WTC11 (cell line): ENCODE results near the gene GLOD4. TPM values are rescaled to one million over a fixed set of nuclear protein-coding genes. Genes with fewer than 3 reads are reported as not detected.

Experiments
- ATAC-seq: fragments of 200-7000 bp; cut with Tn5 transposase; 2 replicates; pipeline ENCODE4 v1.10.0; 2021; ENCODE audit warnings: mild to moderate bottlenecking, moderate library complexity
- CTCF ChIA-PET: fragments of 300-600 bp; sonication (Branson Sonifier 250); formaldehyde crosslinking; loops from one replicate; lab custom pipeline; 2021; ENCODE audit warnings: antibody characterized with exemption; lab: Charles Lee
- POLR2A ChIA-PET: fragments of 350-600 bp; sonication (Branson Sonifier 250); formaldehyde crosslinking; loops from one replicate; lab custom pipeline; 2021; ENCODE audit warnings: antibody characterized with exemption; lab: Charles Lee
- DNase-seq: peaks from one replicate; pipeline ENCODE4 v3.0.0; 2021; ENCODE audit warnings: low spot score
- H3K27ac Mint-ChIP-seq: 2 replicates; pipeline ENCODE4 v1.8.0; 2021; ENCODE audit warnings: mixed read lengths
- H3K27me3 Mint-ChIP-seq: 2 replicates; pipeline ENCODE4 v1.8.0; 2021; ENCODE audit warnings: low read depth, mild to moderate bottlenecking, moderate library complexity, mixed read lengths
- H3K36me3 Mint-ChIP-seq: 2 replicates; pipeline ENCODE4 v1.8.0; 2021; ENCODE audit warnings: mixed read lengths
- H3K4me1 Mint-ChIP-seq: 2 replicates; pipeline ENCODE4 v1.8.0; 2022; ENCODE audit warnings: mixed read lengths
- H3K4me3 Mint-ChIP-seq: 2 replicates; pipeline ENCODE4 v1.8.0; 2021; ENCODE audit warnings: mild to moderate bottlenecking, moderate library complexity, mixed read lengths
- H3K9me3 Mint-ChIP-seq: 2 replicates; pipeline ENCODE4 v1.8.0; 2021; ENCODE audit warnings: mixed read lengths
- AFF4 ChIP-seq: sonication (generic); formaldehyde crosslinking; IDR thresholded peaks from 2 replicates; pipeline ENCODE4 v1.8.1; 2023; ENCODE audit warnings: mild to moderate bottlenecking, missing genetic modification reagents, borderline replicate concordance
- AR ChIP-seq: fragments of 250-450 bp; sonication (Bioruptor Pico); IDR thresholded peaks from 2 replicates; pipeline ENCODE4 v1.9.0; 2021; ENCODE audit warnings: mild to moderate bottlenecking
- ATF2 ChIP-seq: sonication (generic); formaldehyde crosslinking; IDR thresholded peaks from 2 replicates; pipeline ENCODE4 v1.8.1; 2022; ENCODE audit warnings: low read depth, missing genetic modification reagents, borderline replicate concordance
- ATF3 ChIP-seq: sonication (generic); formaldehyde crosslinking; conservative IDR thresholded peaks from 2 replicates; pipeline ENCODE4 v1.8.1; 2022; ENCODE audit warnings: mild to moderate bottlenecking, missing genetic modification reagents
- CREB1 ChIP-seq: sonication (generic); formaldehyde crosslinking; IDR thresholded peaks from 2 replicates; pipeline ENCODE4 v1.8.0; 2023; ENCODE audit warnings: mild to moderate bottlenecking, missing genetic modification reagents
- E2F5 ChIP-seq: sonication (generic); formaldehyde crosslinking; IDR thresholded peaks from 2 replicates; pipeline ENCODE4 v1.8.1; 2022; ENCODE audit warnings: mild to moderate bottlenecking, moderate library complexity, missing genetic modification reagents
- ESRRA ChIP-seq: sonication (generic); formaldehyde crosslinking; IDR thresholded peaks from 2 replicates; pipeline ENCODE4 v1.8.1; 2022; ENCODE audit warnings: mild to moderate bottlenecking, missing genetic modification reagents, borderline replicate concordance
- HMGXB4 ChIP-seq: sonication (generic); formaldehyde crosslinking; IDR thresholded peaks from 2 replicates; pipeline ENCODE4 v1.8.1; 2023; ENCODE audit warnings: mild to moderate bottlenecking, moderate library complexity, missing genetic modification reagents
- MYBL2 ChIP-seq: sonication (generic); formaldehyde crosslinking; IDR thresholded peaks from 2 replicates; pipeline ENCODE4 v1.8.1; 2023; ENCODE audit warnings: mild to moderate bottlenecking, moderate library complexity, missing genetic modification reagents
- NFE2L1 ChIP-seq: sonication (generic); formaldehyde crosslinking; IDR thresholded peaks from 2 replicates; pipeline ENCODE4 v1.8.1; 2023; ENCODE audit warnings: missing genetic modification reagents
- PREB ChIP-seq: sonication (generic); formaldehyde crosslinking; IDR thresholded peaks from 2 replicates; pipeline ENCODE4 v1.8.1; 2022; ENCODE audit warnings: mild to moderate bottlenecking, missing genetic modification reagents, moderate library complexity, borderline replicate concordance
- STAT6 ChIP-seq: sonication (generic); formaldehyde crosslinking; conservative IDR thresholded peaks from 2 replicates; pipeline ENCODE4 v1.8.1; 2023; ENCODE audit warnings: mild to moderate bottlenecking, low read depth, missing genetic modification reagents, moderate library complexity
- TEAD1 ChIP-seq: sonication (generic); formaldehyde crosslinking; IDR thresholded peaks from 2 replicates; pipeline ENCODE4 v1.8.0; 2022; ENCODE audit warnings: mild to moderate bottlenecking, missing genetic modification reagents
- TP53 ChIP-seq: sonication (generic); formaldehyde crosslinking; IDR thresholded peaks from 2 replicates; pipeline ENCODE4 v1.8.1; 2023; ENCODE audit warnings: mild to moderate bottlenecking, missing genetic modification reagents
- USF1 ChIP-seq: sonication (generic); formaldehyde crosslinking; IDR thresholded peaks from 2 replicates; pipeline ENCODE4 v1.8.0; 2022; ENCODE audit warnings: mild to moderate bottlenecking, missing genetic modification reagents
- ZNF232 ChIP-seq: sonication (generic); formaldehyde crosslinking; IDR thresholded peaks from 2 replicates; pipeline ENCODE4 v1.8.0; 2022; ENCODE audit warnings: mild to moderate bottlenecking, missing genetic modification reagents
- total RNA-seq: library from RNA; stranded (reverse); gene quantifications from 3 replicates; pipeline ENCODE4 v1.2.3, GENCODE V29; 2021

The GLOD4 gene
- total RNA-seq, 1 experiment from 2014 or later: 69.0 TPM

- TF ChIP-seq PREB (CRISPR knock-in tag) (no peak), USF1 (no peak), AR (CRISPR knock-in tag) (no peak), ESRRA (CRISPR knock-in tag) (no peak), TP53 (no peak), STAT6 (CRISPR knock-in tag) (no peak), TEAD1 (CRISPR knock-in tag) (no peak), ZNF232 (CRISPR knock-in tag) (no peak), E2F5 (CRISPR knock-in tag) (no peak)
Measured at GRCh38 chr17:796609-797008, 14.5 kb upstream of the GLOD4 start (continued).

GRCh38 chr17:795721-796120 lies 13.6 kb upstream of the GLOD4 start:
- TF ChIP-seq ATF3 (CRISPR knock-in tag) (no peak), NFE2L1 (CRISPR knock-in tag) (no peak), MYBL2 (no peak)
- H3K9me3 Mint-ChIP-seq: no peaks in the 10 kb centered on the region
- no peaks in the 10 kb centered on the region for H3K27me3 Mint-ChIP-seq
- POLR2A ChIA-PET: interaction anchor here (1.2 to 1.9 kb wide), 3 partner anchors 183 to 201 kb away, joined by 3 to 14 read pairs (median 4); partner anchors contain the start of genes NXN and TIMM22
- DNase-seq (no peak), ATAC-seq (no peak)
- H3K27ac Mint-ChIP-seq: no peak overlapping the region
- CTCF ChIA-PET: interaction anchor here (0.7 to 10.3 kb wide), 13 partner anchors 8 to 261 kb away, joined by 3 to 190 read pairs (median 5); partner anchors contain the start of genes NXN and TIMM22
- peaks cover 27% of the 10 kb centered on the region for H3K36me3 Mint-ChIP-seq
- H3K4me3 Mint-ChIP-seq: no peak overlapping the region
- peaks cover 10% of the 10 kb centered on the region for H3K4me1 Mint-ChIP-seq

GRCh38 chr17:795276-795675 lies 13.2 kb upstream of the GLOD4 start:
- peaks cover 10% of the 10 kb centered on the region for H3K4me1 Mint-ChIP-seq
- H3K27ac Mint-ChIP-seq: peak overlapping the region; percentile 92
- ATAC-seq (no peak), DNase-seq (no peak)
- ChIA-PET POLR2A (interaction anchor here (0.6 to 1.9 kb wide), 4 partner anchors 116 to 201 kb away, joined by 3 to 14 read pairs (median 4); partner anchors contain the start of genes NXN and TIMM22), CTCF (interaction anchor here (0.7 to 10.3 kb wide), 20 partner anchors 9 to 261 kb away, joined by 3 to 190 read pairs (median 4); partner anchors contain the start of genes NXN and TIMM22)
- no peaks in the 10 kb centered on the region for H3K27me3 Mint-ChIP-seq
- no peak overlapping the region for H3K4me3 Mint-ChIP-seq
- H3K36me3 Mint-ChIP-seq: peaks cover 28% of the 10 kb centered on the region
- no peaks in the 10 kb centered on the region for H3K9me3 Mint-ChIP-seq
- TF ChIP-seq CREB1 (CRISPR knock-in tag) (no peak), ATF2 (no peak), AFF4 (CRISPR knock-in tag) (no peak), HMGXB4 (CRISPR knock-in tag) (no peak)
